ENCODE results near the gene QRSL1.

- TF ChIP-seq CTCF (conservative IDR thresholded peaks at IDR 0.05; ENCODE audit: low read depth, low read length) (no peak), RAD21 (IDR thresholded peaks at IDR 0.05; ENCODE audit: low read length) (no peak), ELK1 (IDR thresholded peaks at IDR 0.05; ENCODE audit: borderline replicate concordance, low read depth, low read length) (no peak), POLR2A (IDR thresholded peaks at IDR 0.05; ENCODE audit: low read depth, low read length) (no peak)
Observed at GRCh38 chr6:106623039-106623438, 6.3 kb upstream of the QRSL1 start.

Measured in IMR-90 (cell line).